Upper lobe of left lung (tissue), 6 donors: ENCODE measurements around the gene FKBP3. TPM values are rescaled to one million over a fixed set of nuclear protein-coding genes. Genes with fewer than 3 reads are reported as not detected.
"Not testable (repeated sequence)": the region's sequence is repeated elsewhere in the genome, so short reads cannot be mapped to it uniquely, and the experiment has no call there.

Experiments
- ATAC-seq, 2 donors: fragments of 200-7000 bp; cut with Tn5 transposase; one replicate each; pipeline ENCODE4 v1.9.1; 2022; ENCODE audit warnings: mild to moderate bottlenecking in 2 of 2, moderate library complexity in 2 of 2; ENCODE audit not compliant: low FRiP score in 2 of 2
- DNase-seq, 2 donors: peaks; one replicate each; pipeline ENCODE4 v3.0.0-alpha.2; 2019 to 2020
- H3K27ac ChIP-seq, 4 donors: fragments of 200-600 bp; sonication (generic); one replicate each; pipeline ENCODE4 v1.5.1; 2016 to 2019
- H3K27me3 ChIP-seq, 4 donors: fragments of 200-600 bp; sonication (generic); one replicate each; pipeline ENCODE4 v1.5.1; 2017 to 2019
- H3K36me3 ChIP-seq, 4 donors: fragments of 200-600 bp; sonication (generic); one replicate each; pipeline ENCODE4 v1.5.1; 2016 to 2019
- H3K4me1 ChIP-seq, 4 donors: fragments of 200-600 bp; sonication (generic); one replicate each; pipeline ENCODE4 v1.5.1; 2018 to 2019
- H3K4me3 ChIP-seq, 4 donors: fragments of 200-600 bp; sonication (generic); one replicate each; pipeline ENCODE4 v1.5.1; 2017 to 2019; ENCODE audit warnings: mild to moderate bottlenecking in 2 of 4, moderate library complexity in 1 of 4
- H3K9me3 ChIP-seq, 4 donors: fragments of 200-600 bp; sonication (generic); one replicate each; pipeline ENCODE4 v1.5.1; 2018 to 2019
- CTCF ChIP-seq, 6 experiments: fragments of 450-650 bp in 4 of 6; fragments of 200-600 bp in 2 of 6; sonication (generic) in 2 of 6; IDR thresholded peaks; one replicate each; pipeline ENCODE4 v1.5.1; 2016 to 2019; ENCODE audit warnings: antibody characterized with exemption in 6 of 6
- EP300 ChIP-seq, 4 donors: sonication (generic); formaldehyde crosslinking; IDR thresholded peaks; one replicate each; pipeline ENCODE4 v1.5.1; 2017; ENCODE audit warnings: antibody characterized with exemption in 4 of 4, control low read depth in 2 of 4
- POLR2A ChIP-seq, 4 donors: fragments of 450-650 bp; IDR thresholded peaks; one replicate each; pipeline ENCODE4 v1.5.1; 2016 to 2017; ENCODE audit warnings: antibody characterized with exemption in 4 of 4, mild to moderate bottlenecking in 2 of 4
- POLR2AphosphoS5 ChIP-seq, 2 donors: sonication (generic); formaldehyde crosslinking; IDR thresholded peaks; one replicate each; pipeline ENCODE4 v1.5.1; 2017; ENCODE audit warnings: antibody characterized with exemption in 2 of 2
- WGBS, 2 donors: methylation state at CpG; one replicate each; pipeline ENCODE4 v1.1.5; 2017 to 2018; 5-methylcytosine and 5-hydroxymethylcytosine counted together
- total RNA-seq, 6 donors: library from RNA; depleted of rRNA in 4 of 6; stranded (reverse); fragments of >200 nt in 4 of 6; gene quantifications; one replicate each; pipeline versions ENCODE4 v1.1.0 to v1.2.1, GENCODE V29; 2016 to 2021
- donor health status: DM: no; HTN: no; CAD: no; lungs with moderate emphysema.
- donor health status: DM: no; HTN: yes; CAD: no; lungs with severe emphysema.

The FKBP3 gene
- total RNA-seq, 6 donors from 2014 or later = 10.5 to 54.1 (median 27.1) TPM

GRCh38 chr14:45156067-45156466 lies 21.8 kb upstream of the FKBP3 start:
- no peak for DNase-seq
- ATAC-seq = no peak
- H3K4me3 ChIP-seq = no peak overlapping the region
- H3K4me1 ChIP-seq = no peaks in the 10 kb centered on the region
- no peaks in the 10 kb centered on the region for H3K36me3 ChIP-seq
- no peaks in the 10 kb centered on the region for H3K9me3 ChIP-seq
- no peak for TF ChIP-seq POLR2A (IDR thresholded peaks at IDR 0.05)
- no peak for TF ChIP-seq EP300 (IDR thresholded peaks at IDR 0.05)
- no peak for TF ChIP-seq CTCF (IDR thresholded peaks at IDR 0.05)
- no peak for TF ChIP-seq POLR2AphosphoS5 (IDR thresholded peaks at IDR 0.05)
- no peak overlapping the region for H3K27ac ChIP-seq
- no peaks in the 10 kb centered on the region for H3K27me3 ChIP-seq

GRCh38 chr14:45150386-45150890 lies 16.2 kb upstream of the FKBP3 start:
- Histone ChIP-seq H3K4me1 (no peaks in the 10 kb centered on the region), H3K36me3 (no peaks in the 10 kb centered on the region), H3K9me3 (no peaks in the 10 kb centered on the region), H3K27ac (no peak overlapping the region), H3K27me3 (no peaks in the 10 kb centered on the region), H3K4me3 (no peak overlapping the region)
- TF ChIP-seq EP300 (IDR thresholded peaks at IDR 0.05) = no peak
- TF ChIP-seq POLR2A (IDR thresholded peaks at IDR 0.05) = no peak
- no peak for TF ChIP-seq CTCF (IDR thresholded peaks at IDR 0.05)
- TF ChIP-seq POLR2AphosphoS5 (IDR thresholded peaks at IDR 0.05) = no peak
- WGBS, 2 donors = 92 to 93% methylated on average over 4 of the region's 4 CpGs
- DNase-seq (no peak), ATAC-seq (no peak)

- no peak overlapping the region for H3K27ac ChIP-seq
- no peaks in the 10 kb centered on the region for H3K36me3 ChIP-seq
- WGBS, 2 donors = 88 to 97% methylated on average over 3 of the region's 3 CpGs
- H3K4me3 ChIP-seq = no peak overlapping the region
- H3K4me1 ChIP-seq = no peaks in the 10 kb centered on the region
- no peaks in the 10 kb centered on the region for H3K27me3 ChIP-seq
- ATAC-seq (no peak), DNase-seq (no peak)
- no peak for TF ChIP-seq POLR2AphosphoS5 (IDR thresholded peaks at IDR 0.05)
- TF ChIP-seq EP300 (IDR thresholded peaks at IDR 0.05) = no peak
- TF ChIP-seq CTCF (IDR thresholded peaks at IDR 0.05) = no peak
- H3K9me3 ChIP-seq = no peaks in the 10 kb centered on the region
Measured at GRCh38 chr14:45149602-45150001, 15.3 kb upstream of the FKBP3 start.

GRCh38 chr14:45145214-45145613 lies 10.9 kb upstream of the FKBP3 start:
- H3K4me1 ChIP-seq = no peaks in the 10 kb centered on the region
- H3K4me3 ChIP-seq = no peak overlapping the region
- no peaks in the 10 kb centered on the region for H3K27me3 ChIP-seq
- no peaks in the 10 kb centered on the region for H3K9me3 ChIP-seq
- DNase-seq = no peak
- no peak for TF ChIP-seq POLR2AphosphoS5 (IDR thresholded peaks at IDR 0.05)
- TF ChIP-seq POLR2A (IDR thresholded peaks at IDR 0.05) = no peak
- no peak for TF ChIP-seq EP300 (IDR thresholded peaks at IDR 0.05)
- no peak for ATAC-seq
- no peak overlapping the region for H3K27ac ChIP-seq
- no peaks in the 10 kb centered on the region for H3K36me3 ChIP-seq
- 87 to 90% methylated on average over 3 of the region's 3 CpGs for WGBS, 2 donors

- H3K4me3 ChIP-seq = no peak overlapping the region
- H3K27me3 ChIP-seq = no peaks in the 10 kb centered on the region
- H3K4me1 ChIP-seq = no peaks in the 10 kb centered on the region
- no peak for ATAC-seq
- H3K36me3 ChIP-seq = no peaks in the 10 kb centered on the region
- H3K27ac ChIP-seq = no peak overlapping the region
- no peak for DNase-seq
- TF ChIP-seq POLR2AphosphoS5 (IDR thresholded peaks at IDR 0.05) = no peak
- TF ChIP-seq POLR2A (IDR thresholded peaks at IDR 0.05) = no peak
- TF ChIP-seq CTCF (IDR thresholded peaks at IDR 0.05) = no peak
- no peak for TF ChIP-seq EP300 (IDR thresholded peaks at IDR 0.05)
- no peaks in the 10 kb centered on the region for H3K9me3 ChIP-seq
Measured at GRCh38 chr14:45144658-45145057, 10.4 kb upstream of the FKBP3 start.

GRCh38 chr14:45142083-45142482 lies 7.8 kb upstream of the FKBP3 start:
- DNase-seq, H3K27ac ChIP-seq, H3K27me3 ChIP-seq, H3K4me3 ChIP-seq, H3K9me3 ChIP-seq, H3K36me3 ChIP-seq, ATAC-seq: not testable (repeated sequence)
- H3K4me1 ChIP-seq = peaks cover 4 to 11% (median 7%) of the 10 kb centered on the region in 4 donors
- WGBS, 2 donors = 81 to 87% methylated on average over 8 of the region's 8 CpGs
